ENCODE data around the gene PCBP2.
"Not testable (repeated sequence)": the region's sequence is repeated elsewhere in the genome, so short reads cannot be mapped to it uniquely, and the experiment has no call there.

PCBP2 gene

GRCh38 chr12:53441040-53441833 is 10.7 kb upstream of the PCBP2 start, which contains the start of gene PRR13:
Gene PRR13, plus strand, starts transcription at chr12:53441734. Its CDS starts 981 bp downstream, at chr12:53442715.
- DNase-seq = peak; percentile 99

GRCh38 chr12:53443955-53444354 is 7.9 kb upstream of the PCBP2 start:
- no peak for DNase-seq

DNA sequence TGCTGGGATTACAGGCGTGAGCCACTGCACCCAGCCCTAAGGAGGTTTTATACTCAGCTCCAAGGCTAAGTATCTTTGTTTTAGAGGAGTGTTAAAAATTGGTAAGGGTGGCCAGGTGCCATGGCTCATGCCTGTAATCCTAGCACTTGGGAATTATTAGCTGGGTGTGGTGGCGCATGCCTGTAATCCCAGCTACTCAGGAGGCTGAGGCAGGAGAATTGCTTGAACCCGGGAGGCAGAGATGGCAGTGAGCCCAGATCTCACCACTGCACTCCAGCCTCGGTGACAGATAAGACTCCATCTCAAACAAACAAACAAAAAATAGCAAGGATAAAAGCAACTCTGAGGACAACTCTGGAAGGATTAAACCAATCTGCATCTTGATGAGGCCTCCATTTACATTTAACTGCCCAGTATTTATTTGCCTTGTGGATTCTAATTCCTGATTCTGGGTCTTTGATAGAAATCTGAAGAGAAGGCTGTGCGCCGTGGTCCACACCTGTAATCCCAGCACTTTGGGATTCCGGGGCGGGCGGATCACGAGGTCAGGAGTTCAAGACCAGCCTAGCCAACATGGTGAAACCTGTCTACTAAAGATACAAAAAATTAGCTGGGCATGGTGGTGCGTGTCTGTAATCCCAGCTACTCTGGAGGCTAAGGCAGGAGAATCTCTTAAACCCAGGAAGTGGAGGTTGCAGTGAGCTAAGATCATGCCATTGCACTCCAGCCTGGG is 7.1 kb upstream of the PCBP2 start:
- DNase-seq = not testable (repeated sequence)

GRCh38 chr12:53450936-53451335 is 966 bp upstream of the PCBP2 start:
- DNase-seq = no peak

DNA sequence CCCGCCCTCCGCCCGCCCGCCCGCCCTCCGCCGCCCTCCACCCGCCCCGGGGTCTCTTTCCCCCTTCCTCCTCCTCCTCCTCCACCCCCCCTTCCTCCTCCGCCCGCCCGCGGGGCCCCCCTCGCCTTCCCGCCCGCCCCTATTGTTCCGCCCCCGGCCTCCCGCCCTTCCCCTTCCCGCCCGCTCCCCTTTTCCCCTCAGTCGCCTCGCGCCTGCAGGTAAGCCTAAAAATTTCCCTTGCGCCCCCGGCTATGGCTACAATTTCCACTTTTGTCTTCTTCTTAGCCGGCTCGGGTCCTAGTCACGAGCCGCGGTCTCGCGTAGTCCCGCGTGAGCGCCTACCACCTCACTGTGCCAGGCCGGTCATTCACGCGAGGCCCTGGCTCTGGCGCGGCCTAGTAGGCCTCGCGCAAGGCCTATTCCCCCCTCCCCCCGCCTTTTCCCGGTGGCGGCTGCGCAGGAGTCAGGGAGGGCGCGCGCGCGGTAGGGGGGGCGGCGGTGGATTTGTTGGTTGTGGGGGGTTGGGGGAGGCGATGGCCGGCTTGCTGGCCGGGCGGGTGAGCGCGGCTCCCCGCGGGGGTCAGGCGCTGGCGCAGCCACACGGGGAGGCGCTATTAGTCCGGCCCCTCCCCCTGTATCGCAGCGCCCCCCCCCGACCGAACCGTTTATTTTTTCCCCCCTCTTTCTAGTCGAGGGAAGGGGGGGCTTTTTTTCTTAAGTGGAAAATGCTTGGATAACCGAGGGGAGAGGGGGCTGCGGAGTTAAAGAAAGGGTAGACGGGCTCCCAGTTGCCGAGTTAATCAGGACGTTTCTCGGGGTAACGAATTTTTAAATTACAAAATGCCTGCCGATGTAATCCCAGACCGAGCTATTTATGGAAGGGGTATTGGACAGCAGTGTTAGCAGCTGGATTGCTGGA is 516 bp downstream of the PCBP2 start:
- DNase-seq = peak; percentile 82

DNA sequence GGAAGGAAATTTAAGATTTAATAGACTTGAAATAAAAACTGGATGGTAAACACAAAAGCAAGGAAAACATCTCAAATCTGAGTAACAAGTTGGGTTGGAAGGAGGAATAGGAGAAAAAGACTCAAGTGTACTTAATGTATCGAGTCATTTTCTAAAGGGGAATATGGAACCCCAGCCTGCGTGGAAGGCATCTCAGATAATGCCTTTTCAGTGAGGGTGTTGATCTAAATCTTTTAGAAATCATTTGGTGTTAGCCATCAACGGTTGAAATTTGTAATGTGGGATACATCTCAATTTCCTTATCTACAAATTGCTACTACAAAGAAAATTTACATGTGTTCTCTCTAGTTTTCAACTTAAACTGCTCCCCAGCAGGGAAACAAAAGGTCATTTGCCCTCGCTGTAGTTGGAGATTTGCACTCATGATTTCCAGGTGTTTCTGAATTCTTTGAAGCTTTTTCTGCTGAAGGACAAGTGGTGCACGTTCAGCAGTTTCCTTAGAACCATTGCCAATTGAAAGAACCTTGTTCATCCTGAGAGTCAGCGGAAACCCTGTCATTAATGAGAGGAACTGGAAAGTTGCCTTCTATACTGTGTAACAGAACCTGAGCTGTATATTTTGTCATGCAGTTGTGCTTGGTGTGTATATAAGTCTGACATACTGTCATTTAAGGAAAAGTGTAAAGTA is 2.2 kb downstream of the PCBP2 start:
- DNase-seq = no peak

- DNase-seq = no peak
Observed at GRCh38 chr12:53454707-53455106, 2.8 kb downstream of the PCBP2 start.

DNA sequence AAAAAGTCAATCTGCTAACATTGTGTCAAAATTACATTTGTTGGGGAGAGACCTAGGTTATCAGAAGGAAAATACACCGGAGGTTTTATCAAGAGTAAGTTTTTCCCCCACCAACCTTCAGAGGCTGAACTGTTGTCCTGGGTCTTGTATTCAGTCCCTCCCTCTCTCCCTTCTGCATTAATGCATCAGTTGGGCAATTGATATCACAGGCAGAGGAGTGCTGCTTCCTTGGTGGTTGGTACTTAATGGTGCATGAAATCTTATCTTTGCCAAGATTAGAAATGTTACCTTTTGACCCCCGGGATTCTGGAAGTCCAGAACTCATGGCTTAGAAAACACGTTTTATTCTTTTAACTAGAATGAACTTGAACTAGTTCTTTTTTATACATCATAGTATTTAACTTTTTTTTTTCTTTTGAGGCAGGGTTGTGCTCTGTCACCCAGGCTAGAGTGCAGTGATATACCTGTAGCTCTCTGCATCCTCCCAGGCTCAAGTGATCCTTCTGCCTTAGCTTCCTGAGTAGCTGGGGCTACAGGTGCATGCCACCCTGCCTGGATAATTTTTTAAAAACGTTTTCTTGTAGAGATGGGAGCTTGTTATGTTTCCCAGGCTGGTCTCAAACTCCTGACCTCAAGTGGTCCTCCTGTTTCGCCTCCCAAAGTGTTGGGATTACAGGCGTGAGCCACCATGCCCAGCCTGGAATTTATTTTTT is 4.9 kb downstream of the PCBP2 start:
- DNase-seq = no peak

- DNase-seq = no peak
Observed at GRCh38 chr12:53459097-53459496, 7.2 kb downstream of the PCBP2 start.

GRCh38 chr12:53461059-53461458 is 9.2 kb downstream of the PCBP2 start:
- no peak for DNase-seq

- DNase-seq = no peak
Observed at GRCh38 chr12:53461591-53461990, 9.7 kb downstream of the PCBP2 start.

DNA sequence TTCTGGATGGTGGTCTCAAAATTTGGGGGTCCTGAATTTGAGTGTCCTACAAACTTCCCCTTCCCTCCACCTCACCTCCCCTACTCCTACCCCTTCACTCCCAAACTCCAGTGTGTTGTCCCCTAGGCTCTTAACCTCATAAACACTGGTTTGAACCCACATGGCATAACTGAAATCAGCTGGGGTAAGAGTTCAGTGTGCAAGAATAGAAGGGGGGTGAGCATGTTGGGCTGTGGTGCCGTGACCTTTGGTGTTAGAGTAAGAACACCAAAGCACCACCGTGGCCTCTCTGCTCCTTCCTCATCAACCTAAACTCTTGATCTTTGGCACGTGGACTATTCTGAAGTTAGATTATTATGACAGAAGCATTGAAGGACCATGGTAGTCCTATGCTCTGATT is 11.0 kb downstream of the PCBP2 start:
- DNase-seq = no peak

DNA sequence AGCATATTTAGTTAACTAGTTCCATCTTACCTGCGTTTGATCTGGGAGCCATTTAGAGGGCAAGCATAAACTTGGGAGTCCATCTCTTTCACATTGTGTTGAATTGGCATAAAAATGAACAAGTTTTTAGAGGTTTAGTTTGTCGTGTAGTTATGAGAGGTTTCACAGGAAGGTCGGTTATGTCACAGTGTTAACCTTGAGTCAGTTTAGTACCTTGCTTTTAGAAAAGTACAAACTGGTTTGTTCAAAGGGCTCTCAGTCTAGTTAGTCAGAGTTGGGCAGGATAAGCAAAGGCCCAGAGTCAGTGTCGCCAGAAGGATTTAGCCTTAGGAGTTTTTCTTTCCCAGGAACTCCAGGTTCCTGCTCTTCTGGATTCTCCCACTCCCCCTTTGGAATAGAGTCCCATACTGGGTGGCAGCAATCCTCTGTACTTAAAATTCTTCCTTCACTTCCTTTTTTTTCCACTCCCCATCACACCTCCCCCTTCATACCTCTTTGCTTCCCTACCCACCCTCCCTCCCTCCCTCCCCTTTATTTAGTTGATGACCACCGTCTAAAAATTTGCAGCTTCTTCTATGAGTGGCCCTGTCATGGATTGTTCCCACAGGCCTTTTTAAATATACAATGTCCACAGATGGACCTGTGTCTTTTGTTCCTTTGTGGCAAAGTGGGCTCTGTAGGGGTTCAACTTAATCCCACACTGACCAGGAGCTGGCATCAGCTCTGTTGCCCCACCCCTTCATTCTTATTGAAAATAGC is 12.1 kb downstream of the PCBP2 start:
- no peak for DNase-seq

GRCh38 chr12:53464685-53465418 is 12.9 kb downstream of the PCBP2 start:
- DNase-seq = no peak

DNA sequence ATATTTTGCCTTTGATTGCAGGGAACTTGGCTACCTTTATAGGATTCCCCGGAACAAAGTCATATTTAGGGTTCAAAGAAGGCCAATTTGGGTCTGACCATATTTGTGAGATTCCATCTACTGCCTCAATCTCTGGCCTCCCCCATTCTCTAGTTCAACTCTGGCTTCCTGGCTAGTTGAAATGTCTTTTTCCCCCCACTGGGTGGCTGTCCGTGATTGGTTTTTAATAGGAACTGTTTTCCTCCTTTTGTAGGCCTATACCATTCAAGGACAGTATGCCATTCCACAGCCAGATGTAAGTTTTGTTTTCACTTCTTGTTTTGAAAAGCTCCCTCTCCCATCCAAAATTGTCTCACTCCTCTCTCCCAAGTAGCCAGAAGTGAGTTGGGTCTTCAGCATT is 13.8 kb downstream of the PCBP2 start:
- no peak for DNase-seq

GRCh38 chr12:53466640-53467039 is 14.7 kb downstream of the PCBP2 start:
- no peak for DNase-seq

DNA sequence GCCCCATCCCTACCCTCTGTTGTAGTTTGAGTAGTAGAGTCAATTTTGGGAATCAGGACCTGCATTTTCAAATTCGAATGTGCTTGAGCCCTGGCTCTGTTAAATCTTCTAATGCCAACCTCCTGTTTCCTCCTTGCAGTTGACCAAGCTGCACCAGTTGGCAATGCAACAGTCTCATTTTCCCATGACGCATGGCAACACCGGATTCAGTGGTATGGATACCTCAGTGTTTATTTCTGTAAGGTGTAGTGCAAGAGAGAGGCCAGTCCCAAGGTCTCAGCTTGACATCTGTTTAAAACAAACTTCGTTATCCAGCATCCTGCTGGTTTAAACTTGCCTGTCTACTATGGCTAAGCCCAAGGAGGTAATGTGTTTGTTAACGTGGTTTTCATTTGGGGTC is 15.2 kb downstream of the PCBP2 start:
- no peak for DNase-seq

- no peak for DNase-seq
Observed at GRCh38 chr12:53467880-53468279, 16.0 kb downstream of the PCBP2 start.

DNA sequence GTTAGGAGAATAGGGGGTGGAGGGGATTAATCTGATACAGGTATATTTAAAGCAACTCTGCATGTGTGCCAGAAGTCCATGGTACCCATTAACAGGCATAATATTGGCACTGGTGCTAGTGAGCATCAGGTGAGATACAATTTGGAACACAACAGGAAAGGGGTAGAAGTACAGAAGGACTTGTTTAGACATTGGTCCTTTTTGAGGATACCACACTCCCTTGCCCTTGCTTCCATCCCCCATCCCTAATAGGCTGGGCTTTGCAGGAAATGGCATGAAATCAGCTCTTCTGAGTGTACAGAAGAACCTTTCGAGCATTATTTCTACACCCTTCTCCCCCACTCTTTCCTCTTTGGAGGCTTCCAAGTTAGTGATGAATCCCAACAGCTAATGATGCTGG is 16.4 kb downstream of the PCBP2 start:
- no peak for DNase-seq

- no peak for DNase-seq
Observed at GRCh38 chr12:53472056-53472582, 20.2 kb downstream of the PCBP2 start.

Measured in OCI-M1 (cell line).